GM23338 (cell line): Measurements from ENCODE around the gene ADGRL1.
A peak's percentile ranks its signal among the peaks of the same experiment; 100 is the strongest.

Source experiments
- CREB1 ChIP-seq: fragments of 250-450 bp; sonication (Bioruptor Pico); IDR thresholded peaks from 2 replicates; pipeline ENCODE4 v1.5.0; 2020; ENCODE audit warnings: low read depth, mild to moderate bottlenecking, moderate library complexity
- EZH2 ChIP-seq: fragments of 200-600 bp; sonication (generic); IDR thresholded peaks from one replicate; pipeline ENCODE4 v1.8.0; 2017; ENCODE audit warnings: antibody characterized with exemption, mild to moderate bottlenecking, low read depth; ENCODE audit not compliant: unreplicated experiment
- EZH2phosphoT487 ChIP-seq: fragments of 200-600 bp; sonication (generic); IDR thresholded peaks from one replicate; pipeline ENCODE4 v1.8.1; 2018; ENCODE audit warnings: antibody characterized with exemption; ENCODE audit not compliant: unreplicated experiment
- JUNB ChIP-seq: IDR thresholded peaks from one replicate; pipeline ENCODE4 v1.6.1; 2016; ENCODE audit warnings: antibody characterized with exemption; ENCODE audit not compliant: unreplicated experiment
- NANOG ChIP-seq: IDR thresholded peaks from 2 replicates; pipeline ENCODE4 v1.6.1; 2016; ENCODE audit warnings: antibody characterized with exemption, borderline replicate concordance
- POLR2AphosphoS5 ChIP-seq: IDR thresholded peaks from 2 replicates; pipeline ENCODE4 v1.6.1; 2016; ENCODE audit warnings: antibody characterized with exemption, low read depth
- ZNF114 ChIP-seq: fragments of 250-450 bp; sonication (Bioruptor Pico); IDR thresholded peaks from 2 replicates; pipeline ENCODE4 v1.5.0; 2020; ENCODE audit warnings: mild to moderate bottlenecking, moderate library complexity
- ZNF331 ChIP-seq: fragments of 250-450 bp; sonication (Bioruptor Pico); IDR thresholded peaks from 2 replicates; pipeline ENCODE4 v1.5.0; 2020; ENCODE audit warnings: low read depth, mild to moderate bottlenecking, moderate library complexity
- TF ChIP-seq, protein P1 (sequence below), 2 experiments: fragments of 200-600 bp in 1 of 2; sonication (generic) in 1 of 2; conservative IDR thresholded peaks; 2 replicates each; pipeline versions ENCODE4 v1.5.1 to v1.6.1; 2016 to 2017; ENCODE audit warnings: antibody characterized with exemption in 2 of 2, low read depth in 2 of 2, mild to moderate bottlenecking in 2 of 2, moderate library complexity in 1 of 2
- TF ChIP-seq, protein P2 (sequence below): IDR thresholded peaks from one replicate; pipeline ENCODE4 v1.6.1; 2018; ENCODE audit warnings: antibody characterized with exemption; ENCODE audit not compliant: unreplicated experiment
- TF ChIP-seq, protein P3 (sequence below): IDR thresholded peaks from 2 replicates; pipeline ENCODE4 v1.6.1; 2016; ENCODE audit warnings: antibody characterized with exemption

DNA sequence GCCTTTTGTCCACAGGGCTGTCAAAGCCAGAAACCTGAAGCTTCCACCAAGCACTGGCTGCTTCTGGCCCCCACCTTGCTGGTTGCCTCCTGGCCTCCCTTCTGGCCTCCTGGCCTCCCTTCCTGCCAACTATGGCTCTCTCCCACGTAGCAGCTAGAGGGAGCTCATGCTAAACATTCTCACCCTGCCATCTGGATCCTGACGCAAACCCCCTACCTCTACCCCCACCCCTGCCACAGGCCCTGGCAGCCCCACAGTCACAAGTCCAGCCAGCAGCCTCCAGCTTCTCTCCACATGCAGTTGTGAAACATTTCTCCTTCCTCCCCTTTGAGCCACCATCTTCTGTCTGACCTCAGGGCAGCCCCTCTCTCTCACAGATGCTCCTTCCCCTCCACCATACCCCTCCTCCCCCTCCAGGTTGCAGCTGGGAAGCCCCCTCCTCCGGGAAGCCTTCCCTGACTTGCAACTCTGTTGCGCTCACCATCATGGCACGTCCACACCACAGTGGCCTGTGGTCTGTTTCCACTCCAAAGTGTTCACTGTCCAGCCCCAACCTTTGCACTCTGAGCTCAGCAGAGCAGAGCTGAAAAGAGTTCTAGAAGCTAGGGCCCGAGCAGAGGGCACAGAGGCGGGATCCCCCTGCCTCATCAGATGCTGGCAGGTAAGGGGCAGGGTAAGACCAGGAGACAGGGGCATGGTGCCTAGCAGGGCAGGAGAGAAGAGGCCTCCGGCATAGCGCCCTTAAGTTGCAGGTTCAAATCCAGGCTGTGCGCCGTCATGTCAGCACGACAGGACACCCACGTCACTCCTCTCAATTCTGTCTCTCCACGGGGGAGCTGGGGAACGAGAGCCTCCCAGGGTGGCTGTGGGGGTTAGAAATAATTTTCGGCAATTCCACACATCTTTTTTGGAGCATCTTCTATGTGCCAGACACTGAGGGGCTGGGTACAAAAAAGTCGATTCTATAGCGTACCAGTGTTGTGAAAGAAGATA is 7.3 kb downstream of the ADGRL1 start:
- TF ChIP-seq, protein P1, sequence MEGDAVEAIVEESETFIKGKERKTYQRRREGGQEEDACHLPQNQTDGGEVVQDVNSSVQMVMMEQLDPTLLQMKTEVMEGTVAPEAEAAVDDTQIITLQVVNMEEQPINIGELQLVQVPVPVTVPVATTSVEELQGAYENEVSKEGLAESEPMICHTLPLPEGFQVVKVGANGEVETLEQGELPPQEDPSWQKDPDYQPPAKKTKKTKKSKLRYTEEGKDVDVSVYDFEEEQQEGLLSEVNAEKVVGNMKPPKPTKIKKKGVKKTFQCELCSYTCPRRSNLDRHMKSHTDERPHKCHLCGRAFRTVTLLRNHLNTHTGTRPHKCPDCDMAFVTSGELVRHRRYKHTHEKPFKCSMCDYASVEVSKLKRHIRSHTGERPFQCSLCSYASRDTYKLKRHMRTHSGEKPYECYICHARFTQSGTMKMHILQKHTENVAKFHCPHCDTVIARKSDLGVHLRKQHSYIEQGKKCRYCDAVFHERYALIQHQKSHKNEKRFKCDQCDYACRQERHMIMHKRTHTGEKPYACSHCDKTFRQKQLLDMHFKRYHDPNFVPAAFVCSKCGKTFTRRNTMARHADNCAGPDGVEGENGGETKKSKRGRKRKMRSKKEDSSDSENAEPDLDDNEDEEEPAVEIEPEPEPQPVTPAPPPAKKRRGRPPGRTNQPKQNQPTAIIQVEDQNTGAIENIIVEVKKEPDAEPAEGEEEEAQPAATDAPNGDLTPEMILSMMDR (conservative IDR thresholded peaks at IDR 0.05; ENCODE audit: low read depth in 2 of 2): peak; percentile 9 to 53; a peak in 2 of 4 replicates
- TF ChIP-seq CREB1 (CRISPR knock-in tag) (no peak), EZH2phosphoT487 (no peak), POLR2AphosphoS5 (no peak), EZH2 (no peak), ZNF331 (no peak), JUNB (no peak), ZNF114 (CRISPR knock-in tag) (no peak), NANOG (no peak)
- TF ChIP-seq, protein P2, sequence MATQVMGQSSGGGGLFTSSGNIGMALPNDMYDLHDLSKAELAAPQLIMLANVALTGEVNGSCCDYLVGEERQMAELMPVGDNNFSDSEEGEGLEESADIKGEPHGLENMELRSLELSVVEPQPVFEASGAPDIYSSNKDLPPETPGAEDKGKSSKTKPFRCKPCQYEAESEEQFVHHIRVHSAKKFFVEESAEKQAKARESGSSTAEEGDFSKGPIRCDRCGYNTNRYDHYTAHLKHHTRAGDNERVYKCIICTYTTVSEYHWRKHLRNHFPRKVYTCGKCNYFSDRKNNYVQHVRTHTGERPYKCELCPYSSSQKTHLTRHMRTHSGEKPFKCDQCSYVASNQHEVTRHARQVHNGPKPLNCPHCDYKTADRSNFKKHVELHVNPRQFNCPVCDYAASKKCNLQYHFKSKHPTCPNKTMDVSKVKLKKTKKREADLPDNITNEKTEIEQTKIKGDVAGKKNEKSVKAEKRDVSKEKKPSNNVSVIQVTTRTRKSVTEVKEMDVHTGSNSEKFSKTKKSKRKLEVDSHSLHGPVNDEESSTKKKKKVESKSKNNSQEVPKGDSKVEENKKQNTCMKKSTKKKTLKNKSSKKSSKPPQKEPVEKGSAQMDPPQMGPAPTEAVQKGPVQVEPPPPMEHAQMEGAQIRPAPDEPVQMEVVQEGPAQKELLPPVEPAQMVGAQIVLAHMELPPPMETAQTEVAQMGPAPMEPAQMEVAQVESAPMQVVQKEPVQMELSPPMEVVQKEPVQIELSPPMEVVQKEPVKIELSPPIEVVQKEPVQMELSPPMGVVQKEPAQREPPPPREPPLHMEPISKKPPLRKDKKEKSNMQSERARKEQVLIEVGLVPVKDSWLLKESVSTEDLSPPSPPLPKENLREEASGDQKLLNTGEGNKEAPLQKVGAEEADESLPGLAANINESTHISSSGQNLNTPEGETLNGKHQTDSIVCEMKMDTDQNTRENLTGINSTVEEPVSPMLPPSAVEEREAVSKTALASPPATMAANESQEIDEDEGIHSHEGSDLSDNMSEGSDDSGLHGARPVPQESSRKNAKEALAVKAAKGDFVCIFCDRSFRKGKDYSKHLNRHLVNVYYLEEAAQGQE: no peak
- TF ChIP-seq, protein P3, sequence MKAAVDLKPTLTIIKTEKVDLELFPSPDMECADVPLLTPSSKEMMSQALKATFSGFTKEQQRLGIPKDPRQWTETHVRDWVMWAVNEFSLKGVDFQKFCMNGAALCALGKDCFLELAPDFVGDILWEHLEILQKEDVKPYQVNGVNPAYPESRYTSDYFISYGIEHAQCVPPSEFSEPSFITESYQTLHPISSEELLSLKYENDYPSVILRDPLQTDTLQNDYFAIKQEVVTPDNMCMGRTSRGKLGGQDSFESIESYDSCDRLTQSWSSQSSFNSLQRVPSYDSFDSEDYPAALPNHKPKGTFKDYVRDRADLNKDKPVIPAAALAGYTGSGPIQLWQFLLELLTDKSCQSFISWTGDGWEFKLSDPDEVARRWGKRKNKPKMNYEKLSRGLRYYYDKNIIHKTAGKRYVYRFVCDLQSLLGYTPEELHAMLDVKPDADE: no peak
